GM12878 (cell line): ENCODE results near the gene NUP62. TPM values are rescaled to one million over a fixed set of nuclear protein-coding genes. Genes with fewer than 3 reads are reported as not detected.

Experiments used
- BRCA1 ChIP-seq: IDR thresholded peaks from 2 replicates; pipeline ENCODE4 v1.6.1; 2011; ENCODE audit warnings: low read depth, low read length, improper control_type of control experiment
- CBX3 ChIP-seq: fragments of 200-600 bp; sonication (generic); IDR thresholded peaks from 2 replicates; pipeline ENCODE4 v1.6.1; 2016; ENCODE audit warnings: low read depth, borderline replicate concordance
- CHD4 ChIP-seq: fragments of 200-600 bp; sonication (generic); IDR thresholded peaks from 2 replicates; pipeline ENCODE4 v1.6.1; 2016; ENCODE audit warnings: mild to moderate bottlenecking
- CREM ChIP-seq: IDR thresholded peaks from 2 replicates; pipeline ENCODE4 v1.6.1; 2014; ENCODE audit warnings: antibody characterized with exemption, low read depth
- DPF2 ChIP-seq: fragments of 450-650 bp; IDR thresholded peaks from 2 replicates; pipeline ENCODE4 v1.6.1; 2017; ENCODE audit warnings: mild to moderate bottlenecking
- ETV6 ChIP-seq, 2 experiments: fragments of 450-650 bp in 1 of 2; IDR thresholded peaks in 1 of 2; conservative IDR thresholded peaks in 1 of 2; 2 replicates each; pipeline ENCODE4 v1.6.1; 2014; ENCODE audit warnings: antibody characterized with exemption in 1 of 2, borderline replicate concordance in 1 of 2, low read depth in 1 of 2, mild to moderate bottlenecking in 1 of 2, moderate library complexity in 1 of 2
- HCFC1 ChIP-seq: fragments of 150-350 bp; IDR thresholded peaks from 2 replicates; pipeline ENCODE4 v1.6.1; 2014; ENCODE audit warnings: low read length
- HDAC6 ChIP-seq: fragments of 200-600 bp; sonication (generic); IDR thresholded peaks from one replicate; pipeline ENCODE4 v1.8.0; 2017; ENCODE audit warnings: antibody characterized with exemption; ENCODE audit not compliant: unreplicated experiment
- HDGF ChIP-seq: fragments of 450-650 bp; IDR thresholded peaks from 2 replicates; pipeline ENCODE4 v1.6.1; 2016; ENCODE audit warnings: antibody characterized with exemption
- KAT2A ChIP-seq: conservative IDR thresholded peaks from 2 replicates; pipeline ENCODE4 v1.6.1; 2011; ENCODE audit warnings: low read depth, low read length; ENCODE audit not compliant: control insufficient read depth
- MTA2 ChIP-seq: fragments of 450-650 bp; IDR thresholded peaks from 2 replicates; pipeline ENCODE4 v1.6.1; 2016; ENCODE audit warnings: low read depth, mild to moderate bottlenecking, moderate library complexity
- RB1 ChIP-seq: fragments of 450-650 bp; formaldehyde crosslinking; IDR thresholded peaks from 2 replicates; pipeline ENCODE4 v1.6.1; 2017; ENCODE audit warnings: mild to moderate bottlenecking, borderline replicate concordance
- RUNX3 ChIP-seq: IDR thresholded peaks from 2 replicates; pipeline ENCODE4 v1.6.1; 2012; ENCODE audit warnings: low read length, inconsistent platforms
- STAT1 ChIP-seq: fragments of 450-650 bp; conservative IDR thresholded peaks from 2 replicates; pipeline ENCODE4 v1.6.1; 2014; ENCODE audit warnings: antibody characterized with exemption, mild to moderate bottlenecking
- STAT3 ChIP-seq: IDR thresholded peaks from 2 replicates; pipeline ENCODE4 v1.6.1; 2011; ENCODE audit warnings: low read depth, low read length, improper control_type of control experiment
- TAF1 ChIP-seq: IDR thresholded peaks from 2 replicates; pipeline ENCODE4 v1.6.1; 2011; ENCODE audit warnings: mild to moderate bottlenecking, low read depth, low read length, borderline replicate concordance
- TCF3 ChIP-seq: IDR thresholded peaks from 2 replicates; pipeline ENCODE4 v1.6.1; 2012; ENCODE audit warnings: low read depth, mild to moderate bottlenecking, low read length, borderline replicate concordance; ENCODE audit not compliant: insufficient read depth
- ZNF274 ChIP-seq: IDR thresholded peaks from one replicate; pipeline ENCODE4 v1.8.0; 2011; ENCODE audit not compliant: insufficient read length, insufficient read depth
- ZNF687 ChIP-seq: fragments of 450-650 bp; IDR thresholded peaks from 2 replicates; pipeline ENCODE4 v1.6.1; 2017; ENCODE audit warnings: mild to moderate bottlenecking, moderate library complexity
- polyA plus RNA-seq, 11 experiments: library from polyadenylated mRNA; depleted of rRNA in 4 of 11; unstranded in 6 of 11; stranded (reverse) in 5 of 11; fragments of >200 nt; fragmentation: Nextera tagmentation in 4 of 11; fragmentation: Illumina TruSeq in 1 of 11; extraction: Ambion mirVana in 4 of 11; extraction: Trizol in 1 of 11; gene quantifications; 1 replicate in 1 of 11; 2 replicates in 10 of 11; pipeline versions ENCODE4 v1.2.1 to v1.2.3, GENCODE V29; 2011 to 2016; ENCODE audit warnings: inconsistent platforms in 2 of 11, missing spikeins in 2 of 11, low read depth in 1 of 11
- total RNA-seq, 4 experiments: library from RNA; depleted of rRNA in 3 of 4; stranded (reverse); fragments of >200 nt in 3 of 4; fragmentation: Illumina TruSeq in 1 of 4; extraction: Trizol in 1 of 4; gene quantifications; 2 replicates each; pipeline versions ENCODE4 v1.2.1 to v1.2.3, GENCODE V29; 2013 to 2021
- TF ChIP-seq, protein P1 (sequence below): fragments of 150-350 bp; IDR thresholded peaks from 2 replicates; pipeline ENCODE4 v1.6.1; 2016; ENCODE audit warnings: low read depth, low read length
- TF ChIP-seq, protein P2 (sequence below): fragments of 450-650 bp; IDR thresholded peaks from 2 replicates; pipeline ENCODE4 v1.6.1; 2018; ENCODE audit warnings: borderline replicate concordance, mild to moderate bottlenecking; ENCODE audit not compliant: partially characterized antibody

The NUP62 gene
- total and polyA plus RNA-seq, 10 of the 15 experiments (the other 5 are each of a cell fraction or from before 2014, with no cell fraction given), result 19.5 to 110 (median 66.9) TPM

DNA sequence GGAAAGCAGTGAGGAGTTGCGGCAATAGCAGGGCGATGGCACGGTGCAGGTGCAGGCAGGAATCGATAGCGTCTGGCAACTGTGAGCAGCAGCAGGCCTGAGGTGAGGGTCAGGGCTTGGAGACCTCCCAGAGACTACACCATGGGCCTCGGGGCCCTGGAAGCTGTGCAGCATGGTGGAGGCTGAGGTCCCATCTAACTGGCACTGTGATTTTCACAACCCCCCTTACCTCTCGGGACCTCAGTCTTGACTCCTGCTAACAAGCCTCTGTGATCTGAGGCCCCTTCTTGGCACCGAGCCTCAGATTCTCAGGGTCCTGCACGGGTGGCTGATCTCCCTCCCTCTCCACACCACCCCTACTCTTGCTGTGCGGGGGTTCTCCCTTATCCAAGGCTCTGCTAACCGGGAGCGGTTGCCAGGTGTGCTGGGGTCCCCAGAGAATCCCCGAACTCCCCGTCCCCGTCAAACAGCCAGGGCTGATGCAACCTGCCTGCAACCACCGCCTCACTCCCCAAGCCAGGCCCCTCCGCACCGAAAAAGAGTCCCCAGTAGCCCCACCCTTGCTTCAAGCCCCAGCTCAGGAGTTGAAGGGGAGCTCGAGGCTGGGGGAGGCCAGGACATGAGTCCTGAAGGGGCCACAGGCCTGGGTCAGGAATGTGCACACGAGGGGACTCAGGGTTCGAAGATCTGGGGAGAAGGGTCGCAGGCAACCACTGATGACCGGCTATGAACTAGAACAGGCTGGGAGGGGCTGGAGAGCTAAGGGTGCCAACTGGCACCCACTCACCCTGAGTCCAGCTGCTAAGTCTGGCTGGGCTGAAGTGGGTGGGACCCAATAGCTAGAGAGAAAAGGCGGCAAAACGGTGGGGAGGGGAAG lies 5.1 kb downstream of the NUP62 start (continued):
- peak; percentile 51; the same call in 1 of the 2 replicates for TF ChIP-seq CREM
- no peak for TF ChIP-seq STAT1
- no peak for TF ChIP-seq CHD4
- TF ChIP-seq HCFC1, result no peak; the same call in 1 of the 2 replicates
- peak; percentile 60; the same call in 1 of the 2 replicates for TF ChIP-seq TAF1
- no peak for TF ChIP-seq MTA2
- 0 out of 2 replicates have a peak, but pooled peaks have one; percentile 26 for TF ChIP-seq DPF2
- TF ChIP-seq HDAC6, result no peak
- no peak for TF ChIP-seq BRCA1
- no peak for TF ChIP-seq ZNF274
- TF ChIP-seq TCF3, result no peak
- no peak for TF ChIP-seq HDGF
- TF ChIP-seq RB1, result no peak
- no peak for TF ChIP-seq ETV6 (conservative IDR thresholded peaks at IDR 0.05 in 1 of 2, IDR thresholded peaks at IDR 0.05 in 1 of 2; ENCODE audit: borderline replicate concordance in 1 of 2, low read depth in 1 of 2)
- TF ChIP-seq, protein P1, sequence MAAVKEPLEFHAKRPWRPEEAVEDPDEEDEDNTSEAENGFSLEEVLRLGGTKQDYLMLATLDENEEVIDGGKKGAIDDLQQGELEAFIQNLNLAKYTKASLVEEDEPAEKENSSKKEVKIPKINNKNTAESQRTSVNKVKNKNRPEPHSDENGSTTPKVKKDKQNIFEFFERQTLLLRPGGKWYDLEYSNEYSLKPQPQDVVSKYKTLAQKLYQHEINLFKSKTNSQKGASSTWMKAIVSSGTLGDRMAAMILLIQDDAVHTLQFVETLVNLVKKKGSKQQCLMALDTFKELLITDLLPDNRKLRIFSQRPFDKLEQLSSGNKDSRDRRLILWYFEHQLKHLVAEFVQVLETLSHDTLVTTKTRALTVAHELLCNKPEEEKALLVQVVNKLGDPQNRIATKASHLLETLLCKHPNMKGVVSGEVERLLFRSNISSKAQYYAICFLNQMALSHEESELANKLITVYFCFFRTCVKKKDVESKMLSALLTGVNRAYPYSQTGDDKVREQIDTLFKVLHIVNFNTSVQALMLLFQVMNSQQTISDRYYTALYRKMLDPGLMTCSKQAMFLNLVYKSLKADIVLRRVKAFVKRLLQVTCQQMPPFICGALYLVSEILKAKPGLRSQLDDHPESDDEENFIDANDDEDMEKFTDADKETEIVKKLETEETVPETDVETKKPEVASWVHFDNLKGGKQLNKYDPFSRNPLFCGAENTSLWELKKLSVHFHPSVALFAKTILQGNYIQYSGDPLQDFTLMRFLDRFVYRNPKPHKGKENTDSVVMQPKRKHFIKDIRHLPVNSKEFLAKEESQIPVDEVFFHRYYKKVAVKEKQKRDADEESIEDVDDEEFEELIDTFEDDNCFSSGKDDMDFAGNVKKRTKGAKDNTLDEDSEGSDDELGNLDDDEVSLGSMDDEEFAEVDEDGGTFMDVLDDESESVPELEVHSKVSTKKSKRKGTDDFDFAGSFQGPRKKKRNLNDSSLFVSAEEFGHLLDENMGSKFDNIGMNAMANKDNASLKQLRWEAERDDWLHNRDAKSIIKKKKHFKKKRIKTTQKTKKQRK, result no peak
- peak; percentile 73 for TF ChIP-seq RUNX3
- TF ChIP-seq CBX3, result no peak
- TF ChIP-seq ZNF687, result peak; percentile 48; the same call in 1 of the 2 replicates
- no peak for TF ChIP-seq KAT2A
- TF ChIP-seq, protein P2, sequence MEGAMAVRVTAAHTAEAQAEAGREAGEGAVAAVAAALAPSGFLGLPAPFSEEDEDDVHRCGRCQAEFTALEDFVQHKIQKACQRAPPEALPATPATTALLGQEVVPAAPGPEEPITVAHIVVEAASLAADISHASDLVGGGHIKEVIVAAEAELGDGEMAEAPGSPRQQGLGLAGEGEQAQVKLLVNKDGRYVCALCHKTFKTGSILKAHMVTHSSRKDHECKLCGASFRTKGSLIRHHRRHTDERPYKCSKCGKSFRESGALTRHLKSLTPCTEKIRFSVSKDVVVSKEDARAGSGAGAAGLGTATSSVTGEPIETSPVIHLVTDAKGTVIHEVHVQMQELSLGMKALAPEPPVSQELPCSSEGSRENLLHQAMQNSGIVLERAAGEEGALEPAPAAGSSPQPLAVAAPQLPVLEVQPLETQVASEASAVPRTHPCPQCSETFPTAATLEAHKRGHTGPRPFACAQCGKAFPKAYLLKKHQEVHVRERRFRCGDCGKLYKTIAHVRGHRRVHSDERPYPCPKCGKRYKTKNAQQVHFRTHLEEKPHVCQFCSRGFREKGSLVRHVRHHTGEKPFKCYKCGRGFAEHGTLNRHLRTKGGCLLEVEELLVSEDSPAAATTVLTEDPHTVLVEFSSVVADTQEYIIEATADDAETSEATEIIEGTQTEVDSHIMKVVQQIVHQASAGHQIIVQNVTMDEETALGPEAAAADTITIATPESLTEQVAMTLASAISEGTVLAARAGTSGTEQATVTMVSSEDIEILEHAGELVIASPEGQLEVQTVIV, result no peak
- no peak for TF ChIP-seq STAT3
